GM19372 (cell line): ENCODE data around the gene ZNF215.
"Not testable (repeated sequence)": the region's sequence is repeated elsewhere in the genome, so short reads cannot be mapped to it uniquely, and the experiment has no call there.

ENCODE experiments used
- ATAC-seq: cut with Tn5 transposase; IDR thresholded peaks from one replicate; pipeline ENCODE4 v1.9.1; 2021; ENCODE audit warnings: mild to moderate bottlenecking, low read depth, moderate library complexity; ENCODE audit not compliant: unreplicated experiment

ZNF215 gene

DNA sequence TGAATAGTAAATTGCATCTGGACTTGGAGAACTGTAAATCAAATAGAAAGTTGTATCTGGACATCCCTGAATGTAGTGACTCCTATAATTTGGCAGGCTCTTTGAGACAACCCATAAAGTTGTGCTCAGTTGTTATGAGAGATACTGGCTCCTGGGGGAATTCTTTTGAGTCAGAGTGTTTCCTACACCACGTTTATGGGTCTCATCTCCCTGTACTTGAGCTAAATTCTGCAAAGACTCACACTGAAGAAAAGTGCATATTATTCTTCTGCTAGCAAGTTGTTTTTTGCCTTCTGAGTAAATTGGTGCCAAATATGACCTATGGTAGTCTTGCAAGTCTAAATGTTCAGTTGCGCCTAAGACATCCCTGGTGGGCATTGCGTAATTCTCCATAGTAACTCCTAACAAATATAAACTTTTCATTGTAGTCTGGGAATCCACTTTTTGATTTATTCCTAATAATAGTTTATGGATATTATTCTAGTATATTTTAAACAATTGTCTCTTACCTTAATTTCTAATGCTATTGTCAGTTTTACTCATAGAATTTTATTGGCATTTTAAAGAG, 5.0 kb downstream of the ZNF215 start:
- ATAC-seq: no peak

DNA sequence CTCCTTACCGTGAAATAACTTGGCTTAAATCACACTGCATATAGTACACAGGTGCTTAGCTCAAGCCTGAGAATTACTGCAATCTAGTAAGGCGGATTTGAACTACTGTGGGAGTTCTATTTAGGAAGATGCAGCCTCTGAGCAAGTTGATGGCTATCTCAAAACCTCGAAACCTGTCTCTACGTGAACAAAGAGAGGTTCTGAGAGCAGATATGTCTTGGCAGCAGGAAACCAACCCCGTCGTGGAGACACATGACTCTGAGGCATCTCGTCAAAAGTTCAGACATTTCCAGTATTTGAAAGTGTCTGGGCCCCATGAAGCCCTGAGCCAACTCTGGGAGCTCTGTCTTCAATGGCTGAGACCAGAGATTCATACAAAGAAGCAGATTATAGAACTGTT, 5.9 kb downstream of the ZNF215 start:
- no peak for ATAC-seq

DNA sequence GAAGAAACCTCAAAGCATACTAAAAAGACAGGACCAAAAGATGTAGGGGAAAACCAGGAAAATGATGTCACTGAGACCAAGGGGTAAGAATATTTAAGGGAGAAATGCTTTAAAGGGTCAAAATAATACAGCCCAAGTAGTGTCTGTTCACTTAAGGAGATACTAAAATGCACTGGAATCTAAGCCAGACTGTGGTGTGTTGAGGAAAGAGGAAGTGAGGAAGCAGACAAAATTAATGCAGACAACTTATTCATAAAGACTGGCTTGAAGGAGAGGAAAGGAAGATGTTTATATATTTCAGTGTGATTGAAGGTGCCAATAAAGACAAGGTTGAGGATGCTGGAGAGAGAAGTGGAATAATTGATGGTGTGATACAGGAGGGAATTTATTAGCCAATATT, 15.7 kb downstream of the ZNF215 start:
- ATAC-seq: no peak

- no peak for ATAC-seq
These were observed 16.9 kb downstream of the ZNF215 start for GRCh38 chr11:6943131-6943530.

- not testable (repeated sequence) for ATAC-seq
These were observed 28.0 kb downstream of the ZNF215 start for GRCh38 chr11:6954248-6954647.

- no peak for ATAC-seq
These were observed 35.9 kb downstream of the ZNF215 start for GRCh38 chr11:6962141-6962540.

GRCh38 chr11:6962673-6963072, 36.4 kb downstream of the ZNF215 start:
- peak; percentile 81 for ATAC-seq

GRCh38 chr11:6968816-6969215, 42.6 kb downstream of the ZNF215 start:
- ATAC-seq: no peak

- not testable (repeated sequence) for ATAC-seq
These were observed 43.6 kb downstream of the ZNF215 start for GRCh38 chr11:6969854-6970253.

DNA sequence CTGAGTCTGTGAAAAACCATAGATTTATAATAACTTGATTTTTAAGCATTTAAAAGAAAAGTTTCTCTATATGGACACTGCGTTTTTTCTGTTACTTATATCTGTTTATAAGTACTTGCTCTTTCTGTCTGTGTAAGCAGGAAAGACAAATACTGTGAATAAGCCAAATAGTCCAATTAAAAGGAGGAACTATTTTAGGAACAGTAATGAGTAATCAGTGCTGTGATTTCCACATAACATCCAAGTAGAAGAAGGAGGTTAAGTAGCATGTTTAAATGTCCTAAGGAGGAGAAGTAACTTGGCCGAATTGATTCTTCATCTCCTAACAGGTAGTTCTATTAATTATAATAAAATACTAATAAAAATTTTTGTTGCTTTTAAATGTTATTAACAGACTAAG, 53.1 kb downstream of the ZNF215 start:
- no peak for ATAC-seq

DNA sequence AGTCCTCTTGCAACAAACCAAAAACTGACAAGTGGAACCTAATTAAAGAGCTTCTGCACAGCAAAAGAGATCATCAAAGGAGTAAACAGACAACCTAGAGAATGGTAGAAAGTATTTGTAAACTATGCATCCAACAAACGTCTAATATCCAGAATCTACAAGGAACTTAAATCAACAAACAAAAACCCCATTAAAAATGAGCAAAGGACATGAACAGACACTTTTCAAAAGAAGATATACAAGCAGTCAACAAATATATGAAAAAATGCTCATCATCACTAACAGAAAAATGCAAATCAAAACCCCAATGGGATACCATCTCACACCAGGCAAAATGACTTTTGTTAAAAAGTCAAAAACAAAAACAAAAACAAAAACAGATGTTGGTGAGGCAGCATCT, 60.3 kb downstream of the ZNF215 start:
- no peak for ATAC-seq

GRCh38 chr11:6988506-6988905, 62.3 kb downstream of the ZNF215 start:
- ATAC-seq: no peak

GRCh38 chr11:6991227-6991626, 65.0 kb downstream of the ZNF215 start:
- no peak for ATAC-seq

GRCh38 chr11:6992026-6992425, 65.8 kb downstream of the ZNF215 start:
- no peak for ATAC-seq

GRCh38 chr11:6992457-6993417, 66.5 kb downstream of the ZNF215 start:
- no peak for ATAC-seq

- no peak for ATAC-seq
These were observed 69.5 kb downstream of the ZNF215 start for GRCh38 chr11:6995703-6996102.

GRCh38 chr11:7004482-7004881, 78.3 kb downstream of the ZNF215 start:
- ATAC-seq: peak; percentile 64
